Measurements from ENCODE around the gene CACNA1B.
"Not testable (repeated sequence)": the region's sequence is repeated elsewhere in the genome, so short reads cannot be mapped to it uniquely, and the experiment has no call there.

Gene CACNA1B

DNA sequence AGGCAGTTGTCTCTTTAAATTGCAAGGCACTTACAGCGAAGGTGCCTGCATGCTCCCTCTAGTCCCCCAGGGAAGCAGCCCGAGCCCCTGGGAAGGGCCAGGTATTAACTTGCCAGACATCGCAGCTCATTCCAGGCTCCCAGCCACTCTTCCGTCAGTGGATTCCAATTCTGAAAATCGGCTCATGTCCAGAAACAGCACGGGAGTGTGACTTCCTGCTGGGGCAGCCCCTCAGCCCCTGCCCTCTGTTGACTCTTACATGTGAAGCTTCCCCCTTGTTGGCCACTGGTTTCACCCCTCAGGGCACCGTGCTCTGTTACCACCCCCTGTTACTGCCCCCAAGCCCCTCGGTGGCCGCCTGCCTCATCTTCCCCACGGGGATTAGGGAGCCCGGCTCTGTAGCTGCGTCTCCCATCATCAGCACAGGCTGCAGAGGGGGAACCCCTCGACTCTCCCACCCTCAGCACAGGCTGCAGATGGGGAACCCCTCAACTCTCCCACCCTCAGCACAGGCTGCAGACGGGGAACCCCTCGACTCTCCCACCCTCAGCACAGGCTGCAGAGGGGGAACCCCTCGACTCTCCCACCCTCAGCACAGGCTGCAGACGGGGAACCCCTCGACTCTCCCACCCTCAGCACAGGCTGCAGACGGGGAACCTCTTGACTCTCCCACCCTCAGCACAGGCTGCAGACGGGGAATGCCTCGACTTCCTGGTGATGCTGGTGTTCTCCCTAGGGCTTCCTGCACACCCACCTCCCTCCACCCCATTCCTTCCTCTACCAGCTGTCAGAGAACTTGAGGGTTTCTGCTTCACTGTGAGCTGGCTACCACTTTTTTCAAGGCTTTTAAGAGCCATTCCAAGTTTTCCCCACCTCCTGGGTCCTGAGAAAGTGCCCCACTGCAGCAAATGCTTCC is 11.1 kb upstream of the CACNA1B start:
- DNase-seq (ENCODE audit: low spot score), result no peak

GRCh38 chr9:137870432-137870831 is 7.2 kb upstream of the CACNA1B start:
- DNase-seq (ENCODE audit: low spot score), result no peak

- no peak for DNase-seq (ENCODE audit: low spot score)
Observed at GRCh38 chr9:137872296-137872695, 5.3 kb upstream of the CACNA1B start.

GRCh38 chr9:137873408-137873807 is 4.2 kb upstream of the CACNA1B start:
- DNase-seq (ENCODE audit: low spot score), result no peak

- no peak for DNase-seq (ENCODE audit: low spot score)
Observed at GRCh38 chr9:137873858-137874362, 3.7 kb upstream of the CACNA1B start.

DNA sequence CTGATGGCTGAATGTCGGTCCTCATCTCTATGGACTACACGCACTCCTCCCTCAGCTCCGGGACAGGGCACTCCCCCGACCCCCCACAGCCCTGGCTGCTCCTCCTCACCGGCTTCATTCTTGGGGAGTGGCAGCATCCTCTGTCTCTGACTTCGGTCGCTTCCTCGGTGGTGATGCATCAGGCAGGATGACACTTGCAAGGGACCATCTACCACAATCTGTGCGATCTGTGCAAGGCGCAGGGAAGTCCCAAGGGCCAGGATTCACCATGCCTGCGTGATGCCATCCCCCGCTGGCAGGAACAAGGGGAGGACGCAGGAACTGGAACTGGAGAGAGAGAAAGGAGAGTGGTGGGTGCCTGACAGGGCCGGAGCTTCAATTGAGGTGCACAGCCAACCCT is 2.2 kb upstream of the CACNA1B start:
- DNase-seq (ENCODE audit: low spot score), result no peak

DNA sequence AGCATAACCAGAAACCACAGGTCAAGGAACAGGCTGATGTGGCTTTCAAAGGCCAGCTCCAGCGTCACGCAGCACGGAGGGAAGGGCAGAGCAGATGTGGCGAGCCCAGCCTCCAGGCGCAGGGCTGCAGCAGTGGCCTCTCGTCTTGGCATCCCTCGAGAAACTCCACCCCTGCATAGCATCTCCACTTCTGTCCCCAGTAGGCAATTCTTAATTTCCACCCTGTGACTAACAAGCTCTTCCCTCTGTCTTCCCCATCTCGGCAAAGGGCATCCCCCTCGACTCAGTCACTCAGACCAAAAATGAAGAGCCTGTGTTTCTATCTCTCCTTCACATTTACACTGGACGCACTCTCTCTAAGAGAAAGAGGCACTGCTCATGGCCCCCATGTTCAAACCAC is 1.7 kb upstream of the CACNA1B start:
- no peak for DNase-seq (ENCODE audit: low spot score)

GRCh38 chr9:137876269-137876668 is 1.3 kb upstream of the CACNA1B start:
- DNase-seq (ENCODE audit: low spot score), result no peak

DNA sequence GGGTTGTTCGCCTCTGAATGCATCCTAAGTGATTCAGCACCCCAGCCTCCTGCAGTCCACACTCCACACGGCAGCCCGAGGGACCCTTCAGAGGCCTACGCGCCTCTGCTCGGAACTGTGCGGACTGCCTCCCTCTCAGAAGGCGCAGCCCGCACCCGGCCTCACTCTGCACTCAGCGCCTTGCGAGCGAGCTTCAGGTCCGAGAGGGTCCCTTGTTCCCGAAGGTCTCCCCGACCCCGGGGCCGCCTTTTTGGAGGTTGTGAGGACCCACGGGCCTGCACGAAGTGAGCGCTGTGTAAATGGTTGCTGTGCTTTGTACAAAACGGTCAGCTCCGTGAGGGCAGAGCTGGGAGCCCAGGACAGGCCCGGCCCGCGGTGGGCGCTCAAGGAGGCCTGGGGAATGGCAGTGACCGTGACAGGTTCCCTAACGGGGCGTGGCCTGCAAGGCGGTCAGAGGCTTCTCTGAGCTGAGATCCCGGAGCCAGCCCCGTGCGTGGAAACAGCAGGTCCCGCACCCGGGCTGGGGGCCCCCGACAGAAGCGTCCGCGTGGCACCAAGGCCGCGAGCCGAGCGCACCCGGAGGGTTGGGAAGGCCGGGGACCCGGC is 698 bp upstream of the CACNA1B start:
- no peak for DNase-seq (ENCODE audit: low spot score)

- no peak for DNase-seq (ENCODE audit: low spot score)
Observed at GRCh38 chr9:137878146-137878941, 762 bp downstream of the CACNA1B start.

DNA sequence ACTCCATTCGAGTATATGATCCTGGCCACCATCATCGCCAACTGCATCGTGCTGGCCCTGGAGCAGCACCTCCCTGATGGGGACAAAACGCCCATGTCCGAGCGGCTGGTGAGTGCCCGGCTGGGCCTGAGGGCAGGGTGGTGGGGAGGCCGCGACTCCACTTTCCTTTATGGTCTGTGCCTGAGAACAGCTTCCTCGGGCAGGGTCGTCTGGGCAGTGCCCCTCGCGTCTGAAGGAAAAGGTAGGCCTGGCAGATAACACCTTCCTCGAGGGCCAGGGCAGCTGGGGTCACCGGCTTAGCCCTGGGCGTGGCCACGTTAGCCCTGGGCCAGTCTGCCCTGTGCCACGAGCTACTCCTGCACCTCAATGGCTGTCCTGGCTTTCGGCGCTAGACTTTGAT is 1.5 kb downstream of the CACNA1B start:
- no peak for DNase-seq (ENCODE audit: low spot score)

DNA sequence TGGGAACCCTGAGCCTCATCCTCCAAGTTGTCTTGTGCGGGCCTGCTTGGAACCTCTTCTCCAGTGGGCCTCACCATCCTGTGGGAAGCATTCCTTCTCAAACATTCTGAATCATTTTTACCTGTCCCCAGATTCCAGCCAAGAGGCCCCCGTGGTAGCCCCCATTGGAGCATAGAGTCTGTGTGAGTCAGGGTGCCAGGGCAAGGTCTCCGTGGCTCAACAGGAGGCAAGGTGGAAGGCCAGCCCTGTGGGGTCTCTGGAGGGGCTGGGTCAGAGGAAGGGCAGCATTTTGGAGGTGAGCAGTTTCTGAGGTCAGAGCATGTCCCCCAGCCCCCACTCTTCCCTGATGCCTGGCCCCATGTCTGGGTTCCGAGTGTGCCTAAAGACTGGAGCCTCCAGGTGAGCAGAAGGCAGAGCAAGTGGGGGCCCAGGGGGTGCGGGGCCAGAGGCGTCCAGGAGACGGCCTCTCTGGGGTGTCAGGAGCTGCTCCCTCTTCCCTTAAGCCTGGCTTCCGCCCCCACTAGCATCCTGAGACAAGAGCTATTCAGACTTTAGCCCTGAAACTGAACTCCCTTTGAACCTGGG is 2.1 kb downstream of the CACNA1B start:
- no peak for DNase-seq (ENCODE audit: low spot score)

DNA sequence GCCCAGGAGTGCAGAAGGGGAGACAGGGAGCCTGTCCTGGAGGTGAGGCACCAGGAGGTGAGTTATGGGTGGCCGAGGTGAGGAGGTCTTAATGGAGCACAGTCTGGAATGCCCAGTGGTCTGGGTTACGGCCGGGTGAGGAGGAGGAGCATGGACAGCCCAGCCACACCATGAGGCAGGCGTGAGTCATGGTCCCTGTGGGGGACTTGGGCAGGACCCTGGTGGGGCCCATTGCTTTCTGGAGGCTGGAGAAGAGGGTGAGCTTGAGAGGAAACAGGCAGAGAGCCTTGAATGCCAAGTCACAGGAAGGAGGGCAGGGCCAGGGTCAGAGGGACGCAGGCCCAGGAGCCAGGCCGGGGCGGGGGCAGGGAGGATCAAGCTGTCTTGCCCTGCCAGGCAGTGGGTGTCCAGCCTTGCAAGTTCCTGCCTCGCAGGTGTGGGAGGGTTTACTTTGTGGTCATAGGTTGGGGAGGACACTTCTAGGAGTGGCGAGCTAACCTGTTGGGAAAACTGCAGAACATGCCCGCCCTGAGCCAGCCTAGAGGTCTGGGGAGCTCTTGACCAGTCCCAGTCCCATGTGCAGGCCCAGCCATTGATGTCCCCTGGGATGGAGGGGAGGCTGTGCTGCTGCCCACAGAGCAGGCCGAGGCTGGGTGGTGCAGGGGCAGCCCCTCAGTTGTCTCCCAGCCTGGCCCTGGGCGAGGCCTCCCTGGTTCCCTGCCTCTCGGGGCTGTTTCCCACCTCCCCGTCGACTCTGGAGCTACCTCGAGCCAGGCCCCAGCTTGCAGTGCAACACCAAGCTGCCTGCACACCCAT is 2.8 kb downstream of the CACNA1B start:
- DNase-seq (ENCODE audit: low spot score), result no peak

DNA sequence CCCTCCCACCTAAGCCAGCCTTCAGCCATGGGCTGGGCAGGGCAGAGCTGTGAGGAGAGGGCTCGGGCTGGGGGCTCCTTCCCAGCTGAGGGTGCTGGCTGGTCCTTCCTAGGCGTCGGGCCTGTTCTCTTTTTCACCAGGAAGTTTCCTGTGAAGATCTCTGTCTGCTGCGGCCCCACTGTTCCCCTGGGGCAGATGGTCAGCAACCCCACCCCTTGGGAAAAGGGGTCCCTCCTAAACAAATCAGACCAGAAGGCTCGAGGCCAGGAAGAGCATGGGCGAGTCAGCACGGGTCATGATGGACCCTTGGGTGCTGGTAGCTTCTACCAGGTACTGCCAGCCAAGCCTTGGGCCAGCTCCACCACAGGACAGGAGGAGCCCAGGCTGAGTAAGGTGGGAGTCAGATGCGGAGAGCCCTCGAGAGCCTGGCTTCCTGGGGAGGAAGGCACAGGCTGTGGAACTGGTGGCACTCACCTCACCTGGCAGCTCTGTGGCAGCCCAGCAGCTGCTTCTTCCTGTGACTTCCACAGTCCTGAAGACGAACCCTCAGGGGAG is 3.5 kb downstream of the CACNA1B start:
- DNase-seq (ENCODE audit: low spot score), result no peak

DNA sequence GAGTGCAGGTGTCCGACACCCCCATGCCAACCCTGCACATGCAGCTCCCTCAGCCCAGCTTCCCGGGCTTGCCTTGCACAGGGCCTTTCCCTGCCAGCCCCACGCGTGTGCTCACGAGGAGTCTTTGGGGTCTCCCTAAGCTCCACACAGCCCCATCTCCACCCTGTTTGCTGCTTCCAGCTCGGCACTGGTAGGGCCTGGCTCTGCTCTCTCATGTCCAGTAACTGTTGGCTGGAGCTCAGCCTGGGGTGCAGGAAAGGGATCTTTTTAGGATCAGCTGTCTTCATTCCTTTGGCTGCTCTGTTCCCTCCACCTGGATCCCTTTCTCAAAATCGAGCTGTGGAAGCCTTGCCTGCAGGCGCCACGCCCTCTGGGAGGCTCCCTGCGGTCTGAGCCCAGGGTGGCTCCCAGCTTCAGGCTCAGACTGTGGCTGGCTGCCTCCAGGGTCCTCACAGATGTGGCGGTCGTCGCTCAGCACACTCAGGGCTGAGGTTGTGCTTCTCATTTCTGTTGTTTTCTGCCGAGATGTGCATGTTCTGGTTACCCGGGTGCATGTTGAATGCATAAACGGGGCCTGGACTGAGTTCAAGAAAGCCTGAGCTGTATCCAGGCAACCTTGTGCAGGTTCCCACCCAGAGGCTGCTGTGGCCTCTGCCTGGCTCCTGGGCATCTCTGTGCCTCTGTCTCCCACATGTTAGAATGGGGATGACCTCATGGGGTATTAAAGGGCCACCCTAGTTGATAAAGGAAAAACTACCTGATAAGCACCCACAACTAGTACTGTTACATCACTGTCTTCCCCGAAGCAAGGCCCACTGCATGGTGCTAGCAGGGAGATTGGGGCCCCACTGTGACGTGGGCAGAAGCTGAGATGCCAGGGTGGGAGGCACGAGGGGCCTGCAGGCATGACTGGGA is 4.3 kb downstream of the CACNA1B start:
- no peak for DNase-seq (ENCODE audit: low spot score)

DNA sequence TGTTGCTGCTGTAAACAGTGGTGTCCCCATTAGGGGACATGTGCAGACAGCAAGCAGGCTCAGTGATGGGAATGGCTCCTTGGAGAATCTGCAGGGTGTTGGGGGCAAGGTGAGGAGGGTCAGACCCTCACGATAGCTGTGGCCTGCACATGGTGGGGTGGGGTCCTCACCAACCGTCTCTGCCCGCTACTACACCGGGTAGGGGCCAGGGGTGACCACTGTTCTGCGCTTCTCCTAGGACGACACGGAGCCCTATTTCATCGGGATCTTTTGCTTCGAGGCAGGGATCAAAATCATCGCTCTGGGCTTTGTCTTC is 4.9 kb downstream of the CACNA1B start:
- DNase-seq (ENCODE audit: low spot score), result no peak

DNA sequence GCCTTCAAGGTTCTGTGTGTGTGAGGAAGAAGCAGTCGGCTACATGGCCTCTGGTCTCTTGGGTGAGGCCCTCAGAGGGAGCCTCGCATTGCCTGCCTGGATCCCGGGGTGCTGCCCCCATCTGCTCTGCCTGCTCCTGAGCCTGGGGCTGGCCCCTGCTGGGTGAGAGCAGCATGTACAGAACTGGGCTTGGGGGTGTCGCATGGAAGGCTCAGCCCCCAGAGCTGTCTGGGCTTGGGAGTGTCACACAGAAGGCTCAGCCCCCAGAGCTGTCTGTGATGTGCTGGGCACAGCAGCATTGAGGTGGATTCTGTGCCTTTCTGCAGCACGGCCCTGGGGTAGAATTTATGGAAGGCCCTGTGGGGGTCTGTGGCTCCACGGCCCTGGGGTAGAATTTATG is 6.4 kb downstream of the CACNA1B start:
- not testable (repeated sequence) for DNase-seq (ENCODE audit: low spot score)

GRCh38 chr9:137884547-137884946 is 7.0 kb downstream of the CACNA1B start:
- DNase-seq (ENCODE audit: low spot score), result not testable (repeated sequence)

GRCh38 chr9:137885121-137885520 is 7.5 kb downstream of the CACNA1B start:
- not testable (repeated sequence) for DNase-seq (ENCODE audit: low spot score)

DNA sequence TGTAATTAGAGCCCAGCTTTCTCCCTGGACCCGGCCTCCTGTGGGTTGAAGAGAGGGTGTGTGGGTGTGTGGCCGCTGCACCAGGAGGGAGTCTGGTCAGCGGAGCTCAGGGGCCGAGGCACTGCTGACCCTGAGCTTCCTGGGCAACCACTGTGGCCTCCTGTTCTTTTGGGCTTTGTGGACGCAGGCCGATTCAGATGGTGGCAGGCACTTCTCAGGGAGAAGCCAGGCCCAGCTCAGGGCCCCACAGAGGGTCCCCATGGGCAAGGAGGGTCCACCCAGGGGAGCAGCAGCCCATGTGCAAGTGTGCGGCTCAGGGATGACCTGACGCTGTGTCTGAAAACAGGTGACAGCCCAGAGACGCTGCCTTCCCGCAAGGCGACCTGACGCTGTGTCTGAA is 11.0 kb downstream of the CACNA1B start:
- not testable (repeated sequence) for DNase-seq (ENCODE audit: low spot score)

Measured in LoVo (cell line).